Endothelial cell (in vitro differentiated cells): ENCODE data around the gene FHAD1. TPM values are rescaled to one million over a fixed set of nuclear protein-coding genes. Genes with fewer than 3 reads are reported as not detected.

Experiments used
- DNase-seq: peaks from one replicate; pipeline ENCODE4 v3.0.0; 2021; ENCODE audit warnings: low spot score
- H3K27ac Mint-ChIP-seq: one replicate; pipeline ENCODE4 v1.8.0; 2021; ENCODE audit warnings: mixed read lengths, inconsistent platforms; ENCODE audit not compliant: unreplicated experiment
- H3K27me3 Mint-ChIP-seq: one replicate; pipeline ENCODE4 v1.8.0; 2021; ENCODE audit warnings: mild to moderate bottlenecking, moderate library complexity, mixed read lengths, inconsistent platforms; ENCODE audit not compliant: unreplicated experiment
- H3K36me3 Mint-ChIP-seq: one replicate; pipeline ENCODE4 v1.8.0; 2021; ENCODE audit warnings: mild to moderate bottlenecking, low read depth, mixed read lengths, inconsistent platforms; ENCODE audit not compliant: unreplicated experiment
- H3K4me1 Mint-ChIP-seq: one replicate; pipeline ENCODE4 v1.8.0; 2021; ENCODE audit warnings: mild to moderate bottlenecking, mixed read lengths, inconsistent platforms; ENCODE audit not compliant: unreplicated experiment
- H3K4me3 Mint-ChIP-seq: one replicate; pipeline ENCODE4 v1.8.0; 2021; ENCODE audit warnings: mild to moderate bottlenecking, mixed read lengths, inconsistent platforms; ENCODE audit not compliant: unreplicated experiment
- H3K9me3 Mint-ChIP-seq: one replicate; pipeline ENCODE4 v1.8.0; 2021; ENCODE audit warnings: mixed read lengths, inconsistent platforms; ENCODE audit not compliant: unreplicated experiment
- total RNA-seq: library from RNA; stranded (reverse); fragmentation: NEBNext Ultra II Directional; extraction: Animal tissue kit (Norgen Biotek cat#: 25700); gene quantifications from one replicate; pipeline ENCODE4 v1.2.1, GENCODE V29; 2021; ENCODE audit not compliant: unreplicated experiment
- TF ChIP-seq, protein P1 (sequence below): fragments of 200-600 bp; sonication (generic); IDR thresholded peaks from one replicate; pipeline ENCODE4 v1.5.0; 2021; ENCODE audit warnings: antibody characterized with exemption; ENCODE audit not compliant: unreplicated experiment

The FHAD1 gene
- total RNA-seq, 1 donor from 2014 or later = 2.1 TPM

DNA sequence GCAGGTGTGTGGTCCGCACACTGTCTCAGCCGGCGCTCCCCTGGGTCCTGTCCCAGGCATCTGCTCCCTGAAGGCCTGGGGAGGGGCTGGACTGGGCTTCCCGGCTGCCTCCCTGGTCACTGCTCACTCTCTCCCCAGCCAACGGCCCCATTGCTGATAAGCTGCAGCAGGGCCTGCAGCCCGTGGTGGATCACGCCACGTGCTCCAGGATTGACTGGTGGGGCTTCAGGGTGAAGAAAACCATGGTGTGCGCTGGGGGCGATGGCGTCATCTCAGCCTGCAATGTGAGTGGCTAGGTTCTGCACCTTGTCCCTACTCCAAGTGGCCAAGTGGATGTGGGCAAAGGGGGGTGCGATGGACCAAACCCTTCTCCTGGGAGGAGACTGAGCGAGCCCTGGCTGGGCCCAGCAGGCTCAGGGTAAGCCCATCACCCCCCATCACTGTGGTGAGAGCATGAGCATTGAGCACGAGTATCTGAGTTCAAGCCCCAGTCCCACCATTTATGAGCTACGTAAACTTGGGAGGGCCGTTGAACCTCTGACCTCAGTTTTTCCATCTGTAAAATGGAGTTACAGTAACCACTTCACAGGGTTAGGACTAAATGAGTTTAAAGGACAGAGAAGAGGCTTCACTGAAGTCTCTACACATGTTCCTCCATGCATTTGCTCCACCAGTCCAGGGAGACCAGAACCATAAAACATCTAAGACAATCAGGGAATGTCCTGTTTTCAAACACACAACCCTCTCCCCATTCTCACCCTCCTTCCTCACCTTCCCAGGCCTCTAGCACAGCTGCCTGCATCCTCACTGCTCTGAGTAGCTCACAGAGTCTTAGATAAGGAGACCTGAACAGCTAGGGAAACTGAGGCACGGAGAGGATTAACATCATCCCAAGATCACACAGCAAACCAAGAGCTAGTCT is 197.7 kb downstream of the FHAD1 start:
- Mint-ChIP-seq H3K27ac (no peak overlapping the region), H3K27me3 (peaks cover 9% of the 10 kb centered on the region), H3K4me3 (no peak overlapping the region), H3K36me3 (peaks cover 4% of the 10 kb centered on the region), H3K9me3 (no peaks in the 10 kb centered on the region), H3K4me1 (peaks cover 2% of the 10 kb centered on the region)
- TF ChIP-seq, protein P1, sequence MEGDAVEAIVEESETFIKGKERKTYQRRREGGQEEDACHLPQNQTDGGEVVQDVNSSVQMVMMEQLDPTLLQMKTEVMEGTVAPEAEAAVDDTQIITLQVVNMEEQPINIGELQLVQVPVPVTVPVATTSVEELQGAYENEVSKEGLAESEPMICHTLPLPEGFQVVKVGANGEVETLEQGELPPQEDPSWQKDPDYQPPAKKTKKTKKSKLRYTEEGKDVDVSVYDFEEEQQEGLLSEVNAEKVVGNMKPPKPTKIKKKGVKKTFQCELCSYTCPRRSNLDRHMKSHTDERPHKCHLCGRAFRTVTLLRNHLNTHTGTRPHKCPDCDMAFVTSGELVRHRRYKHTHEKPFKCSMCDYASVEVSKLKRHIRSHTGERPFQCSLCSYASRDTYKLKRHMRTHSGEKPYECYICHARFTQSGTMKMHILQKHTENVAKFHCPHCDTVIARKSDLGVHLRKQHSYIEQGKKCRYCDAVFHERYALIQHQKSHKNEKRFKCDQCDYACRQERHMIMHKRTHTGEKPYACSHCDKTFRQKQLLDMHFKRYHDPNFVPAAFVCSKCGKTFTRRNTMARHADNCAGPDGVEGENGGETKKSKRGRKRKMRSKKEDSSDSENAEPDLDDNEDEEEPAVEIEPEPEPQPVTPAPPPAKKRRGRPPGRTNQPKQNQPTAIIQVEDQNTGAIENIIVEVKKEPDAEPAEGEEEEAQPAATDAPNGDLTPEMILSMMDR = no peak
- DNase-seq = no peak

DNA sequence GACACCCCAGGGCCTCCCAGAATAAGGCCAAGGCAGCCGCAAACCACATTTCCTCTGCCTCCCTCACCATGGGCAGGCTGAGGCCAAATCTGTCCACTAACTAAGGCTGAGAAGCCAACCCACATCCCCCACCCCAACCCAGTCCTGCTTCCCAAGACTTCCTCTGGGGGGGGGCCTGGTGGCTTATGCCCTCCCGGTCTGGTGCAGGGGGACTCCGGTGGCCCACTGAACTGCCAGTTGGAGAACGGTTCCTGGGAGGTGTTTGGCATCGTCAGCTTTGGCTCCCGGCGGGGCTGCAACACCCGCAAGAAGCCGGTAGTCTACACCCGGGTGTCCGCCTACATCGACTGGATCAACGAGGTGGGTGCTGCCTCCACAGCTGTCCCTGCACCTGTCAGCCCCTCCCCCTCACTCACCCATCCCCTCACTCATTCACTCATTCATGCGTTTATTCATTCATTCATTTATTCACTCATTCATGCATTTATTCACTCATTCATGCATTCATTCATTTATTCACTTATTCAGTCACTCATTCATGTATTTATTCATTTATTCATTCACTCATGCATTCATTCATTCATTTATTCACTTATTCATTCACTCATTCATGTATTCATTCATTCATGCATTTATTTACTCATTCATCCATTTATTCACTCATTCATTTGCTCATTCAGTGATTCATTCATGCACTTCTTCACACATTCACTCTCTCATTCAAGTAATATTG is 198.5 kb downstream of the FHAD1 start:
- DNase-seq = no peak
- H3K27ac Mint-ChIP-seq = no peak overlapping the region
- peaks cover 2% of the 10 kb centered on the region for H3K4me1 Mint-ChIP-seq

DNA sequence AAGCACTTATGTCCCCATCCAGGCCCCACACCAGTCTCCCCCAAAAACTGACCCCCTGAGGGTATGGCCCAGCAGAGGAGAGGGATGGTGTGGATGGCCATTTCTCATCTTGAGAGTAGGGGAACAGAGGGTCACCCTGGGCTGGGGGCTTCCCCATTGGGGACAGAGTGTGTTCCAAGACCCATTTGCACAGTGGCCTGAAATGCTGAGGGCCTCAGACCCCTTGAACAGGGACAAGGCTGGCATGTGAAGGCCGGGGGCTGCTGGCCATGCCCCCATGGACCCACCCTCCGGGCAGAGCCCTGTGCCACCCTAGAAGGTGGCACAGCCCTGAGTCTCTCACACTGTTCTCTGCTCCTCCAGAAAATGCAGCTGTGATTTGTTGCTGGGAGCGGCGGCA is 199.2 kb downstream of the FHAD1 start:
- TF ChIP-seq, protein P1 = no peak
- H3K27ac Mint-ChIP-seq = no peak overlapping the region
- H3K4me3 Mint-ChIP-seq = no peak overlapping the region
- peaks cover 4% of the 10 kb centered on the region for H3K36me3 Mint-ChIP-seq
- H3K9me3 Mint-ChIP-seq = no peaks in the 10 kb centered on the region
- H3K27me3 Mint-ChIP-seq = peaks cover 10% of the 10 kb centered on the region
- peaks cover 2% of the 10 kb centered on the region for H3K4me1 Mint-ChIP-seq
- DNase-seq = no peak

More for the DNA sequence above, 198.5 kb downstream of the FHAD1 start:
- Mint-ChIP-seq H3K36me3 (peaks cover 4% of the 10 kb centered on the region), H3K27me3 (peaks cover 10% of the 10 kb centered on the region), H3K9me3 (no peaks in the 10 kb centered on the region), H3K4me3 (no peak overlapping the region)
- TF ChIP-seq, protein P1 = no peak

Other genes starting within 250 kb of the FHAD1 start
- gene TMEM51, start 93.5 kb upstream of the FHAD1 start, total RNA-seq = 23.5 TPM
- 6.6 TPM for gene EFHD2, start 162.7 kb downstream of the FHAD1 start, total RNA-seq
- not detected for gene CTRC, start 191.2 kb downstream of the FHAD1 start, total RNA-seq
- not detected for gene CELA2A, start 209.5 kb downstream of the FHAD1 start, total RNA-seq
- gene CELA2B, start 228.9 kb downstream of the FHAD1 start, total RNA-seq = not detected